Activated T-cell treated with anti-CD3 and anti-CD28 coated beads for 24 hours (primary cell): ENCODE measurements around the gene ALLC.

ENCODE experiments used
- DNase-seq: peaks from one replicate; pipeline ENCODE4 v3.0.0-alpha.2; 2020; ENCODE audit warnings: low read depth

The ALLC gene

DNA sequence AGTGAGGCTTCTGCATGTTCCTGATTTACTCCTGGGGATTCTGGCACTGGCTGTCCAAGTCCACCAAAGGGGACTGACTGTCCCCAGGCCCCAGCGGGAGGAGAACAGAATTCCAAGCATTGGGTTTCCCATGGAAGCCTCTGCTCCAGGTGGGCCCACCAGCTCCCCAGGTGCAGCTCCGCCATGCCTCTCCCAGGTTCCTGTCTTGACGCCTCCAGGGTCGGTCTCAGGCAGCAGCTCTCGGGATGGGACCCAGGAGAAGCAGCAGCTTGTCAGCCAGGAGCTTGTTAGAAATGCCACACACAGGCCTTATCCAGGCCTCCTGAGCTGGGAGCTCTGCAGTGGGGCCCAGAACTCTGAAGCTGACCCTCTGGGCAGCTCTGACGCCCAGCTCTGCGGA is 93.3 kb downstream of the ALLC start:
- no peak for DNase-seq

DNA sequence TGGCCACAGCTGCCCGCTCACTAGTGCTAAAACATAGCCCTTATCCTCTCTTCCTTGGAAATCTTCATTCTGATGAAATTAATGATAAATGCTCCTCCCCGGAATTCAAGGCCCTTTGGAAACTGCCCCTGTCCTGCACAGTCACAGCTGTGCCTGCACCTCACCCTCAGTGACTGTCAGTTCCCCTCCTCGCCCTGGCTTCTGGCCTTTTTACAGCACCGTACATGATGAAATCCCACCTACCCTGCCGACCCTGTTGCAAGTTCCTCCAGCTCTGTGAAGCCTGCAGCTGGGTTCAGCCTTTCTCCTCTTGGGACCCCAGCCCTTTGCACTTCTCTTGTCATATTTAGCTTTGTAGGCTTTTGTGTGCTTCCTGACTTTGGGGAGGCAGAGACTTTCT is 93.8 kb downstream of the ALLC start:
- no peak for DNase-seq
